GM12878 (cell line): Measurements from ENCODE around the gene HDGFL1. TPM values are rescaled to one million over a fixed set of nuclear protein-coding genes. Genes with fewer than 3 reads are reported as not detected.

Source experiments
- ATAC-seq: fragments of 200-7000 bp; cut with Tn5 transposase; 3 replicates; pipeline ENCODE4 v1.9.1; 2020; ENCODE audit warnings: mild to moderate bottlenecking, moderate library complexity
- BruUV-seq: library from RNA; stranded (reverse); fragments of 400-500 nt; replicated peaks from 2 replicates; lab custom pipeline; 2021; lab: Mats Ljungman, UMichigan
- CTCF ChIA-PET: fragments of 300-600 bp; sonication (Branson Sonifier 250); formaldehyde crosslinking; extraction: SDS; loops from one replicate; lab custom pipeline; 2021; ENCODE audit warnings: inconsistent platforms; lab: Yijun Ruan, JAX
- POLR2A ChIA-PET: fragments of 350-600 bp; formaldehyde crosslinking; extraction: SDS; loops from one replicate; lab custom pipeline; 2021; ENCODE audit warnings: inconsistent platforms; lab: Charles Lee
- RAD21 ChIA-PET: fragments of 300-600 bp; sonication (Branson Sonifier 250); formaldehyde crosslinking; loops from one replicate; lab custom pipeline; 2023; ENCODE audit warnings: antibody characterized with exemption; ENCODE audit not compliant: unreplicated experiment; lab: Charles Lee
- SMC1A ChIA-PET: fragments of 300-600 bp; sonication (Branson Sonifier 250); formaldehyde crosslinking; loops from one replicate; lab custom pipeline; 2023; ENCODE audit not compliant: unreplicated experiment, uncharacterized antibody; lab: Charles Lee
- DNase-seq: peaks from one replicate; pipeline ENCODE4 v3.0.0-alpha.2; 2011; ENCODE audit warnings: low read depth, low spot score
- FAIRE-seq: peaks from 3 replicates; lab custom pipeline; 2011; peaks lifted over from hg19 to GRCh38; lab: Jason Lieb, UNC
- H2AFZ ChIP-seq: 2 replicates; pipeline ENCODE4 v1.6.0; 2011; ENCODE audit warnings: low read depth, low read length, control low read depth; ENCODE audit not compliant: control insufficient read depth
- H3K27ac ChIP-seq: 2 replicates; pipeline ENCODE4 v1.5.1; 2011; ENCODE audit warnings: control low read depth; ENCODE audit not compliant: control insufficient read depth, insufficient read depth
- H3K27me3 ChIP-seq, 2 experiments: replicated peaks in 1 of 2; 2 replicates each; pipeline versions ENCODE4 v1.6.0 to v1.6.1; 2011; ENCODE audit warnings: low read length in 1 of 2; ENCODE audit not compliant: control insufficient read depth in 2 of 2, insufficient read depth in 2 of 2
- H3K36me3 ChIP-seq, 2 experiments: 2 replicates each; pipeline ENCODE4 v1.5.1; 2011; ENCODE audit warnings: low read length in 1 of 2; ENCODE audit not compliant: control insufficient read depth in 2 of 2, insufficient read depth in 2 of 2
- H3K4me1 ChIP-seq: 2 replicates; pipeline ENCODE4 v1.6.1; 2011; ENCODE audit warnings: mild to moderate bottlenecking, low read length, moderate library complexity, mixed read lengths; ENCODE audit not compliant: control insufficient read depth, insufficient read depth
- H3K4me2 ChIP-seq: 2 replicates; pipeline ENCODE4 v1.6.0; 2011; ENCODE audit warnings: control low read depth; ENCODE audit not compliant: control insufficient read depth, insufficient read depth
- H3K4me3 ChIP-seq: fragments of 200-600 bp; sonication (generic); 2 replicates; pipeline ENCODE4 v1.5.1; 2016
- H3K79me2 ChIP-seq: 2 replicates; pipeline ENCODE4 v1.6.0; 2011; ENCODE audit warnings: low read length; ENCODE audit not compliant: control insufficient read depth, insufficient read depth
- H3K9ac ChIP-seq: 2 replicates; pipeline ENCODE4 v1.8.0; 2011; ENCODE audit warnings: low read length, control low read depth, mixed read lengths; ENCODE audit not compliant: control insufficient read depth, insufficient read depth
- H3K9me3 ChIP-seq: replicated peaks from 3 replicates; pipeline ENCODE4 v1.5.1; 2011; ENCODE audit warnings: mild to moderate bottlenecking, low read length; ENCODE audit not compliant: control insufficient read depth, insufficient read depth
- H4K20me1 ChIP-seq: 2 replicates; pipeline ENCODE4 v1.6.0; 2011; ENCODE audit not compliant: control insufficient read depth, insufficient read depth
- ATF7 ChIP-seq: fragments of 450-650 bp; IDR thresholded peaks from 2 replicates; pipeline ENCODE4 v1.6.1; 2016; ENCODE audit warnings: low read depth, mild to moderate bottlenecking
- CBX5 ChIP-seq: sonication (generic); IDR thresholded peaks from 2 replicates; pipeline ENCODE4 v1.6.1; 2016; ENCODE audit warnings: low read depth, moderate library complexity, mild to moderate bottlenecking, inconsistent platforms
- CHD2 ChIP-seq: IDR thresholded peaks from 2 replicates; pipeline ENCODE4 v1.6.1; 2011; ENCODE audit warnings: low read depth, low read length, improper control_type of control experiment, borderline replicate concordance
- EED ChIP-seq: sonication (generic); IDR thresholded peaks from 2 replicates; pipeline ENCODE4 v1.6.1; 2016; ENCODE audit warnings: antibody characterized with exemption, low read depth
- EGR1 ChIP-seq, 2 experiments: IDR thresholded peaks; 1 replicate in 1 of 2; 2 replicates in 1 of 2; pipeline ENCODE4 v1.6.1; 2011 to 2012; ENCODE audit warnings: low read depth in 2 of 2, low read length in 2 of 2, borderline replicate concordance in 1 of 2, mild to moderate bottlenecking in 1 of 2, moderate library complexity in 1 of 2
- ETV6 ChIP-seq, 2 experiments: fragments of 450-650 bp in 1 of 2; IDR thresholded peaks in 1 of 2; conservative IDR thresholded peaks in 1 of 2; 2 replicates each; pipeline ENCODE4 v1.6.1; 2014; ENCODE audit warnings: antibody characterized with exemption in 1 of 2, borderline replicate concordance in 1 of 2, low read depth in 1 of 2, mild to moderate bottlenecking in 1 of 2, moderate library complexity in 1 of 2
- LARP7 ChIP-seq: fragments of 450-650 bp; IDR thresholded peaks from 2 replicates; pipeline ENCODE4 v1.6.1; 2017; ENCODE audit warnings: mild to moderate bottlenecking
- MYB ChIP-seq: fragments of 150-350 bp; IDR thresholded peaks from 2 replicates; pipeline ENCODE4 v1.6.1; 2014; ENCODE audit warnings: mild to moderate bottlenecking, low read depth, low read length, borderline replicate concordance
- PAX5 ChIP-seq: IDR thresholded peaks from 2 replicates; pipeline ENCODE4 v1.6.1; 2011; ENCODE audit warnings: low read depth, low read length, borderline replicate concordance
- RAD21 ChIP-seq: IDR thresholded peaks from 2 replicates; pipeline ENCODE4 v1.6.1; 2011; ENCODE audit warnings: mild to moderate bottlenecking, low read depth, low read length, moderate library complexity; ENCODE audit not compliant: insufficient read depth
- RELA ChIP-seq: fragments of 450-650 bp; IDR thresholded peaks from 2 replicates; pipeline ENCODE4 v1.8.0; 2014; ENCODE audit warnings: borderline replicate concordance; ENCODE audit not compliant: partially characterized antibody
- RFX5 ChIP-seq: IDR thresholded peaks from 2 replicates; pipeline ENCODE4 v1.6.1; 2011; ENCODE audit warnings: low read depth, low read length, improper control_type of control experiment
- RUNX3 ChIP-seq: IDR thresholded peaks from 2 replicates; pipeline ENCODE4 v1.6.1; 2012; ENCODE audit warnings: low read length, inconsistent platforms
- SMAD1 ChIP-seq: fragments of 450-650 bp; IDR thresholded peaks from 2 replicates; pipeline ENCODE4 v1.6.1; 2018; ENCODE audit warnings: mild to moderate bottlenecking, low read depth; ENCODE audit not compliant: partially characterized antibody
- STAT3 ChIP-seq: IDR thresholded peaks from 2 replicates; pipeline ENCODE4 v1.6.1; 2011; ENCODE audit warnings: low read depth, low read length, improper control_type of control experiment
- TCF12 ChIP-seq: IDR thresholded peaks from 2 replicates; pipeline ENCODE4 v1.6.1; 2011; ENCODE audit warnings: low read depth, mild to moderate bottlenecking, low read length
- ZNF217 ChIP-seq: fragments of 450-650 bp; IDR thresholded peaks from 2 replicates; pipeline ENCODE4 v1.6.1; 2017; ENCODE audit warnings: antibody characterized with exemption, mild to moderate bottlenecking
- WGBS: methylation state at CpG from one replicate; pipeline ENCODE4 v1.1.6; 2016; ENCODE audit warnings: low lambda C conversion rate; ENCODE audit not compliant: insufficient replicate concordance, insufficient coverage; ENCODE audit errors: missing lambda C conversion rate; 5-methylcytosine and 5-hydroxymethylcytosine counted together
- in situ Hi-C: fragments of 300-500 bp; cut with MboI; formaldehyde crosslinking; loops from 9 replicates; pipeline ENCODE4 v1.14.3; 2018; ENCODE audit warnings: mixed read lengths
- intact Hi-C: fragments of 100-400 bp; cut with micrococcal nuclease; formaldehyde crosslinking; loops from one replicate; pipeline ENCODE4 v1.14.2; 2022; ENCODE audit not compliant: unreplicated experiment
- polyA plus RNA-seq, 11 experiments: library from polyadenylated mRNA; depleted of rRNA in 4 of 11; unstranded in 6 of 11; stranded (reverse) in 5 of 11; fragments of >200 nt; fragmentation: Nextera tagmentation in 4 of 11; fragmentation: Illumina TruSeq in 1 of 11; extraction: Ambion mirVana in 4 of 11; extraction: Trizol in 1 of 11; gene quantifications; 1 replicate in 1 of 11; 2 replicates in 10 of 11; pipeline versions ENCODE4 v1.2.1 to v1.2.3, GENCODE V29; 2011 to 2016; ENCODE audit warnings: inconsistent platforms in 2 of 11, missing spikeins in 2 of 11, low read depth in 1 of 11
- total RNA-seq, 4 experiments: library from RNA; depleted of rRNA in 3 of 4; stranded (reverse); fragments of >200 nt in 3 of 4; fragmentation: Illumina TruSeq in 1 of 4; extraction: Trizol in 1 of 4; gene quantifications; 2 replicates each; pipeline versions ENCODE4 v1.2.1 to v1.2.3, GENCODE V29; 2013 to 2021
- TF ChIP-seq, protein P1 (sequence below): fragments of 450-650 bp; IDR thresholded peaks from 2 replicates; pipeline ENCODE4 v1.6.1; 2017; ENCODE audit warnings: mild to moderate bottlenecking
- TF ChIP-seq, protein P2 (sequence below): IDR thresholded peaks from 2 replicates; pipeline ENCODE4 v1.6.1; 2011; ENCODE audit warnings: mild to moderate bottlenecking, low read depth, low read length, moderate library complexity; ENCODE audit not compliant: insufficient replicate concordance
- TF ChIP-seq, protein P3 (sequence below): fragments of 450-650 bp; IDR thresholded peaks from 2 replicates; pipeline ENCODE4 v1.6.1; 2018; ENCODE audit warnings: mild to moderate bottlenecking, low read depth, moderate library complexity; ENCODE audit not compliant: partially characterized antibody

HDGFL1 gene
- total and polyA plus RNA-seq, 10 of the 15 experiments (the other 5 are each of a cell fraction or from before 2014, with no cell fraction given), result 0.03 to 0.69 (median 0.19) TPM

DNA sequence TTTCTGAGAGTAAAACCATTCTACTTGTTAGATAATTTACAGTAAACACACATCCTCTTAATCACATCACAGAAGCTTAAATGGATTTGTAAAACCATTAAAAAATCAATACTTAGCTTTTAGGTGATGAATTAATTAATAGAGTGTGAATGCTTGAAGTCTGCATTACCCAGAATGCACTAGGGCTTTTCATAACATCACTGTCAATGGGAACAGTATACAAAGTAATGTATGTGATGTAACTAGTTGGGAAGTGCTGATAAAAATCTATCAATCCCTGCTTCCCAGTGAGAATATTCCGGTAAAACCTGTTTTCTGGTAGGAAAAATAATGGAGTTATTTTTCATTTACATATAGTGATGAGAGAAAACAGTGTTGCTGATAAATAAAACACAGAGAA lies 23.1 kb upstream of the HDGFL1 start:
- Histone ChIP-seq H3K4me3 (no peak overlapping the region), H3K27me3 (no peaks in the 10 kb centered on the region), H3K9ac (no peak overlapping the region), H3K9me3 (no peaks in the 10 kb centered on the region), H3K4me2 (no peak overlapping the region), H2AFZ (no peak overlapping the region), H3K27ac (no peak overlapping the region), H3K79me2 (no peaks in the 10 kb centered on the region), H3K36me3 (no peaks in the 10 kb centered on the region), H3K4me1 (no peaks in the 10 kb centered on the region), H4K20me1 (no peaks in the 10 kb centered on the region)
- in situ Hi-C loops (no loop called here), intact Hi-C loops (no loop called here)
- no TSS peak for BruUV-seq
- no peak for DNase-seq
- TF ChIP-seq LARP7, result no peak
- no peak for TF ChIP-seq CBX5
- TF ChIP-seq ATF7, result no peak
- TF ChIP-seq RUNX3, result no peak
- TF ChIP-seq STAT3, result no peak
- TF ChIP-seq MYB, result no peak
- TF ChIP-seq RELA, result no peak
- TF ChIP-seq, protein P1, sequence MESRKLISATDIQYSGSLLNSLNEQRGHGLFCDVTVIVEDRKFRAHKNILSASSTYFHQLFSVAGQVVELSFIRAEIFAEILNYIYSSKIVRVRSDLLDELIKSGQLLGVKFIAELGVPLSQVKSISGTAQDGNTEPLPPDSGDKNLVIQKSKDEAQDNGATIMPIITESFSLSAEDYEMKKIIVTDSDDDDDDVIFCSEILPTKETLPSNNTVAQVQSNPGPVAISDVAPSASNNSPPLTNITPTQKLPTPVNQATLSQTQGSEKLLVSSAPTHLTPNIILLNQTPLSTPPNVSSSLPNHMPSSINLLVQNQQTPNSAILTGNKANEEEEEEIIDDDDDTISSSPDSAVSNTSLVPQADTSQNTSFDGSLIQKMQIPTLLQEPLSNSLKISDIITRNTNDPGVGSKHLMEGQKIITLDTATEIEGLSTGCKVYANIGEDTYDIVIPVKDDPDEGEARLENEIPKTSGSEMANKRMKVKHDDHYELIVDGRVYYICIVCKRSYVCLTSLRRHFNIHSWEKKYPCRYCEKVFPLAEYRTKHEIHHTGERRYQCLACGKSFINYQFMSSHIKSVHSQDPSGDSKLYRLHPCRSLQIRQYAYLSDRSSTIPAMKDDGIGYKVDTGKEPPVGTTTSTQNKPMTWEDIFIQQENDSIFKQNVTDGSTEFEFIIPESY, result no peak
- no peak for TF ChIP-seq SMAD1
- TF ChIP-seq, protein P2, sequence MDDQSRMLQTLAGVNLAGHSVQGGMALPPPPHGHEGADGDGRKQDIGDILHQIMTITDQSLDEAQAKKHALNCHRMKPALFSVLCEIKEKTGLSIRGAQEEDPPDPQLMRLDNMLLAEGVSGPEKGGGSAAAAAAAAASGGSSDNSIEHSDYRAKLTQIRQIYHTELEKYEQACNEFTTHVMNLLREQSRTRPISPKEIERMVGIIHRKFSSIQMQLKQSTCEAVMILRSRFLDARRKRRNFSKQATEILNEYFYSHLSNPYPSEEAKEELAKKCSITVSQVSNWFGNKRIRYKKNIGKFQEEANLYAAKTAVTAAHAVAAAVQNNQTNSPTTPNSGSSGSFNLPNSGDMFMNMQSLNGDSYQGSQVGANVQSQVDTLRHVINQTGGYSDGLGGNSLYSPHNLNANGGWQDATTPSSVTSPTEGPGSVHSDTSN, result no peak
- no peak for TF ChIP-seq CHD2
- TF ChIP-seq ETV6 (conservative IDR thresholded peaks at IDR 0.05 in 1 of 2, IDR thresholded peaks at IDR 0.05 in 1 of 2; ENCODE audit: borderline replicate concordance in 1 of 2, low read depth in 1 of 2), result no peak
- no peak for TF ChIP-seq RFX5
- TF ChIP-seq RAD21, result no peak
- no peak for TF ChIP-seq TCF12
- TF ChIP-seq EED, result no peak
- no peak for TF ChIP-seq PAX5
- no peak for TF ChIP-seq EGR1 (IDR thresholded peaks at IDR 0.05; ENCODE audit: borderline replicate concordance in 1 of 2, low read depth in 2 of 2, low read length in 2 of 2)
- TF ChIP-seq, protein P3, sequence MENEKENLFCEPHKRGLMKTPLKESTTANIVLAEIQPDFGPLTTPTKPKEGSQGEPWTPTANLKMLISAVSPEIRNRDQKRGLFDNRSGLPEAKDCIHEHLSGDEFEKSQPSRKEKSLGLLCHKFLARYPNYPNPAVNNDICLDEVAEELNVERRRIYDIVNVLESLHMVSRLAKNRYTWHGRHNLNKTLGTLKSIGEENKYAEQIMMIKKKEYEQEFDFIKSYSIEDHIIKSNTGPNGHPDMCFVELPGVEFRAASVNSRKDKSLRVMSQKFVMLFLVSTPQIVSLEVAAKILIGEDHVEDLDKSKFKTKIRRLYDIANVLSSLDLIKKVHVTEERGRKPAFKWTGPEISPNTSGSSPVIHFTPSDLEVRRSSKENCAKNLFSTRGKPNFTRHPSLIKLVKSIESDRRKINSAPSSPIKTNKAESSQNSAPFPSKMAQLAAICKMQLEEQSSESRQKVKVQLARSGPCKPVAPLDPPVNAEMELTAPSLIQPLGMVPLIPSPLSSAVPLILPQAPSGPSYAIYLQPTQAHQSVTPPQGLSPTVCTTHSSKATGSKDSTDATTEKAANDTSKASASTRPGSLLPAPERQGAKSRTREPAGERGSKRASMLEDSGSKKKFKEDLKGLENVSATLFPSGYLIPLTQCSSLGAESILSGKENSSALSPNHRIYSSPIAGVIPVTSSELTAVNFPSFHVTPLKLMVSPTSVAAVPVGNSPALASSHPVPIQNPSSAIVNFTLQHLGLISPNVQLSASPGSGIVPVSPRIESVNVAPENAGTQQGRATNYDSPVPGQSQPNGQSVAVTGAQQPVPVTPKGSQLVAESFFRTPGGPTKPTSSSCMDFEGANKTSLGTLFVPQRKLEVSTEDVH, result no peak
- TF ChIP-seq ZNF217, result no peak
- ChIA-PET POLR2A (interaction anchor here (0.6 kb wide), 1 partner anchor 350 kb away, joined by 3 read pairs; no protein-coding TSS in a partner anchor), RAD21 (no interaction called here), CTCF (interaction anchor here (1.1 kb wide), 1 partner anchor 12 kb away, joined by 3 read pairs; no protein-coding TSS in a partner anchor), SMC1A (interaction anchor here (2.3 kb wide), 1 partner anchor 12 kb away, joined by 5 read pairs; no protein-coding TSS in a partner anchor)
- ATAC-seq, result no peak
- 0% methylated on average over 1 of the region's 1 CpG for WGBS
- FAIRE-seq, result no peak
